GM12878 (cell line): ENCODE results near the gene ZMIZ1. TPM values are rescaled to one million over a fixed set of nuclear protein-coding genes. Genes with fewer than 3 reads are reported as not detected.

Experiments used
- ATAC-seq: fragments of 200-7000 bp; cut with Tn5 transposase; 3 replicates; pipeline ENCODE4 v1.9.1; 2020; ENCODE audit warnings: mild to moderate bottlenecking, moderate library complexity
- BruUV-seq: library from RNA; stranded (reverse); fragments of 400-500 nt; replicated peaks from 2 replicates; lab custom pipeline; 2021; lab: Mats Ljungman, UMichigan
- CTCF ChIA-PET: fragments of 300-600 bp; sonication (Branson Sonifier 250); formaldehyde crosslinking; extraction: SDS; loops from one replicate; lab custom pipeline; 2021; ENCODE audit warnings: inconsistent platforms; lab: Yijun Ruan, JAX
- POLR2A ChIA-PET: fragments of 350-600 bp; formaldehyde crosslinking; extraction: SDS; loops from one replicate; lab custom pipeline; 2021; ENCODE audit warnings: inconsistent platforms; lab: Charles Lee
- RAD21 ChIA-PET: fragments of 300-600 bp; sonication (Branson Sonifier 250); formaldehyde crosslinking; loops from one replicate; lab custom pipeline; 2023; ENCODE audit warnings: antibody characterized with exemption; ENCODE audit not compliant: unreplicated experiment; lab: Charles Lee
- SMC1A ChIA-PET: fragments of 300-600 bp; sonication (Branson Sonifier 250); formaldehyde crosslinking; loops from one replicate; lab custom pipeline; 2023; ENCODE audit not compliant: unreplicated experiment, uncharacterized antibody; lab: Charles Lee
- DNase-seq: peaks from one replicate; pipeline ENCODE4 v3.0.0-alpha.2; 2011; ENCODE audit warnings: low read depth, low spot score
- FAIRE-seq: peaks from 3 replicates; lab custom pipeline; 2011; peaks lifted over from hg19 to GRCh38; lab: Jason Lieb, UNC
- H2AFZ ChIP-seq: 2 replicates; pipeline ENCODE4 v1.6.0; 2011; ENCODE audit warnings: low read depth, low read length, control low read depth; ENCODE audit not compliant: control insufficient read depth
- H3K27ac ChIP-seq: 2 replicates; pipeline ENCODE4 v1.5.1; 2011; ENCODE audit warnings: control low read depth; ENCODE audit not compliant: control insufficient read depth, insufficient read depth
- H3K27me3 ChIP-seq, 2 experiments: replicated peaks in 1 of 2; 2 replicates each; pipeline versions ENCODE4 v1.6.0 to v1.6.1; 2011; ENCODE audit warnings: low read length in 1 of 2; ENCODE audit not compliant: control insufficient read depth in 2 of 2, insufficient read depth in 2 of 2
- H3K36me3 ChIP-seq, 2 experiments: 2 replicates each; pipeline ENCODE4 v1.5.1; 2011; ENCODE audit warnings: low read length in 1 of 2; ENCODE audit not compliant: control insufficient read depth in 2 of 2, insufficient read depth in 2 of 2
- H3K4me1 ChIP-seq: 2 replicates; pipeline ENCODE4 v1.6.1; 2011; ENCODE audit warnings: mild to moderate bottlenecking, low read length, moderate library complexity, mixed read lengths; ENCODE audit not compliant: control insufficient read depth, insufficient read depth
- H3K4me2 ChIP-seq: 2 replicates; pipeline ENCODE4 v1.6.0; 2011; ENCODE audit warnings: control low read depth; ENCODE audit not compliant: control insufficient read depth, insufficient read depth
- H3K4me3 ChIP-seq: fragments of 200-600 bp; sonication (generic); 2 replicates; pipeline ENCODE4 v1.5.1; 2016
- H3K79me2 ChIP-seq: 2 replicates; pipeline ENCODE4 v1.6.0; 2011; ENCODE audit warnings: low read length; ENCODE audit not compliant: control insufficient read depth, insufficient read depth
- H3K9ac ChIP-seq: 2 replicates; pipeline ENCODE4 v1.8.0; 2011; ENCODE audit warnings: low read length, control low read depth, mixed read lengths; ENCODE audit not compliant: control insufficient read depth, insufficient read depth
- H3K9me3 ChIP-seq: replicated peaks from 3 replicates; pipeline ENCODE4 v1.5.1; 2011; ENCODE audit warnings: mild to moderate bottlenecking, low read length; ENCODE audit not compliant: control insufficient read depth, insufficient read depth
- H4K20me1 ChIP-seq: 2 replicates; pipeline ENCODE4 v1.6.0; 2011; ENCODE audit not compliant: control insufficient read depth, insufficient read depth
- ATF7 ChIP-seq: fragments of 450-650 bp; IDR thresholded peaks from 2 replicates; pipeline ENCODE4 v1.6.1; 2016; ENCODE audit warnings: low read depth, mild to moderate bottlenecking
- BCL3 ChIP-seq: IDR thresholded peaks from 2 replicates; pipeline ENCODE4 v1.6.1; 2011; ENCODE audit warnings: borderline replicate concordance, low read depth, mild to moderate bottlenecking, moderate library complexity, low read length; ENCODE audit not compliant: insufficient read depth, poor library complexity, severe bottlenecking
- MXI1 ChIP-seq: fragments of 150-350 bp; IDR thresholded peaks from 2 replicates; pipeline ENCODE4 v1.6.1; 2011; ENCODE audit warnings: low read depth, mild to moderate bottlenecking, inconsistent platforms, low read length, improper control_type of control experiment
- PAX5 ChIP-seq: IDR thresholded peaks from 2 replicates; pipeline ENCODE4 v1.6.1; 2011; ENCODE audit warnings: low read depth, low read length, borderline replicate concordance
- POLR2AphosphoS5 ChIP-seq: IDR thresholded peaks from 2 replicates; pipeline ENCODE4 v1.6.1; 2011; ENCODE audit warnings: mild to moderate bottlenecking, low read length, inconsistent platforms
- POU2F2 ChIP-seq: IDR thresholded peaks from 3 replicates; pipeline ENCODE4 v1.6.1; 2011; ENCODE audit warnings: low read depth, mild to moderate bottlenecking, low read length, borderline replicate concordance
- RFX5 ChIP-seq: IDR thresholded peaks from 2 replicates; pipeline ENCODE4 v1.6.1; 2011; ENCODE audit warnings: low read depth, low read length, improper control_type of control experiment
- SIN3A ChIP-seq: IDR thresholded peaks from 2 replicates; pipeline ENCODE4 v1.6.1; 2012; ENCODE audit warnings: low read depth, low read length, improper control_type of control experiment
- SMARCA5 ChIP-seq: fragments of 450-650 bp; IDR thresholded peaks from 2 replicates; pipeline ENCODE4 v1.6.1; 2017; ENCODE audit warnings: mild to moderate bottlenecking
- SPI1 ChIP-seq: IDR thresholded peaks from 2 replicates; pipeline ENCODE4 v1.6.1; 2011; ENCODE audit warnings: low read depth, mild to moderate bottlenecking, low read length, moderate library complexity, borderline replicate concordance; ENCODE audit not compliant: insufficient read depth
- WRNIP1 ChIP-seq: IDR thresholded peaks from 2 replicates; pipeline ENCODE4 v1.6.1; 2011; ENCODE audit warnings: low read depth, low read length, improper control_type of control experiment, borderline replicate concordance
- ZNF217 ChIP-seq: fragments of 450-650 bp; IDR thresholded peaks from 2 replicates; pipeline ENCODE4 v1.6.1; 2017; ENCODE audit warnings: antibody characterized with exemption, mild to moderate bottlenecking
- ZNF384 ChIP-seq: IDR thresholded peaks from 2 replicates; pipeline ENCODE4 v1.6.1; 2012; ENCODE audit warnings: low read depth, mild to moderate bottlenecking, low read length, improper control_type of control experiment, borderline replicate concordance
- WGBS: methylation state at CpG from one replicate; pipeline ENCODE4 v1.1.6; 2016; ENCODE audit warnings: low lambda C conversion rate; ENCODE audit not compliant: insufficient replicate concordance, insufficient coverage; ENCODE audit errors: missing lambda C conversion rate; 5-methylcytosine and 5-hydroxymethylcytosine counted together
- in situ Hi-C: fragments of 300-500 bp; cut with MboI; formaldehyde crosslinking; loops from 9 replicates; pipeline ENCODE4 v1.14.3; 2018; ENCODE audit warnings: mixed read lengths
- intact Hi-C: fragments of 100-400 bp; cut with micrococcal nuclease; formaldehyde crosslinking; loops from one replicate; pipeline ENCODE4 v1.14.2; 2022; ENCODE audit not compliant: unreplicated experiment
- polyA plus RNA-seq, 11 experiments: library from polyadenylated mRNA; depleted of rRNA in 4 of 11; unstranded in 6 of 11; stranded (reverse) in 5 of 11; fragments of >200 nt; fragmentation: Nextera tagmentation in 4 of 11; fragmentation: Illumina TruSeq in 1 of 11; extraction: Ambion mirVana in 4 of 11; extraction: Trizol in 1 of 11; gene quantifications; 1 replicate in 1 of 11; 2 replicates in 10 of 11; pipeline versions ENCODE4 v1.2.1 to v1.2.3, GENCODE V29; 2011 to 2016; ENCODE audit warnings: inconsistent platforms in 2 of 11, missing spikeins in 2 of 11, low read depth in 1 of 11
- total RNA-seq, 4 experiments: library from RNA; depleted of rRNA in 3 of 4; stranded (reverse); fragments of >200 nt in 3 of 4; fragmentation: Illumina TruSeq in 1 of 4; extraction: Trizol in 1 of 4; gene quantifications; 2 replicates each; pipeline versions ENCODE4 v1.2.1 to v1.2.3, GENCODE V29; 2013 to 2021
- TF ChIP-seq, protein P1 (sequence below): fragments of 450-650 bp; IDR thresholded peaks from 2 replicates; pipeline ENCODE4 v1.6.1; 2017; ENCODE audit warnings: mild to moderate bottlenecking, low read depth, inconsistent platforms; ENCODE audit not compliant: poor library complexity, severe bottlenecking

Gene ZMIZ1
- total and polyA plus RNA-seq, 10 of the 15 experiments (the other 5 are each of a cell fraction or from before 2014, with no cell fraction given), result 3.1 to 82.3 (median 14.9) TPM

DNA sequence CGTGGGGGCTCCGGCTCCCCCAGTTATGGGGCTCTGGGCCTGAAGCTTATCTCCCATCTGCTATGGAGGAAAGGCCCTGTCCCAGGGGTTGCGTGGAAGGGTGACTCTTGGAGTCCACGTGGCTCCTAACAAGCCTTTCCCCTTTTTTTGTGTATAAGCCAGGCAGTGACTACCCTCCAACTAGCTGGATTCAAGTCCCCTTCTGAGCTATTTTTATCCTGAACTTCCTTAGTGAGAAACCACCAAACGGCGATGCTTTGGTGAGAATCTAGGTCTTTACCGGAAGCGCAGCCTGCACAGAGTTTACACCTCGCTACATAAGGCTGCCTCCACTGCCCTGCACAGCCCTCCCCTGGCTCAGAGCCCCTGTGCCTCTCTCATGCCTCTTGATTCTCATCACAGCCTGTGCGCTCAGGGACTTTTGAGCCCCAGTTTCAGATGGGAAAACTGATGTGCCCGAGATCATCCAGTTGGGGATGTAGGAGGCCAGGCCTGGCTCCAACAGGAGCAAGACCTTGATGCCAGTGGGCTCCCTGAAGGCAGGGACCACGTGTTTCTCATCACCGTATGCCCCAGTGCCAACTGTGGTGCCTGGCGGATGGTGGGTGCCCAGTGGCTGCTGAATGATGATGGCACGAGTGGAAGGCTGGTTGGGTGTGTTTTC lies 176.2 kb downstream of the ZMIZ1 start (continued):
- TF ChIP-seq, protein P1, sequence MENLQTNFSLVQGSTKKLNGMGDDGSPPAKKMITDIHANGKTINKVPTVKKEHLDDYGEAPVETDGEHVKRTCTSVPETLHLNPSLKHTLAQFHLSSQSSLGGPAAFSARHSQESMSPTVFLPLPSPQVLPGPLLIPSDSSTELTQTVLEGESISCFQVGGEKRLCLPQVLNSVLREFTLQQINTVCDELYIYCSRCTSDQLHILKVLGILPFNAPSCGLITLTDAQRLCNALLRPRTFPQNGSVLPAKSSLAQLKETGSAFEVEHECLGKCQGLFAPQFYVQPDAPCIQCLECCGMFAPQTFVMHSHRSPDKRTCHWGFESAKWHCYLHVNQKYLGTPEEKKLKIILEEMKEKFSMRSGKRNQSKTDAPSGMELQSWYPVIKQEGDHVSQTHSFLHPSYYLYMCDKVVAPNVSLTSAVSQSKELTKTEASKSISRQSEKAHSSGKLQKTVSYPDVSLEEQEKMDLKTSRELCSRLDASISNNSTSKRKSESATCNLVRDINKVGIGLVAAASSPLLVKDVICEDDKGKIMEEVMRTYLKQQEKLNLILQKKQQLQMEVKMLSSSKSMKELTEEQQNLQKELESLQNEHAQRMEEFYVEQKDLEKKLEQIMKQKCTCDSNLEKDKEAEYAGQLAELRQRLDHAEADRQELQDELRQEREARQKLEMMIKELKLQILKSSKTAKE, result peak; percentile 45
- peak; percentile 66 for TF ChIP-seq POLR2AphosphoS5
- TF ChIP-seq, all 136 proteins: peak for 23

DNA sequence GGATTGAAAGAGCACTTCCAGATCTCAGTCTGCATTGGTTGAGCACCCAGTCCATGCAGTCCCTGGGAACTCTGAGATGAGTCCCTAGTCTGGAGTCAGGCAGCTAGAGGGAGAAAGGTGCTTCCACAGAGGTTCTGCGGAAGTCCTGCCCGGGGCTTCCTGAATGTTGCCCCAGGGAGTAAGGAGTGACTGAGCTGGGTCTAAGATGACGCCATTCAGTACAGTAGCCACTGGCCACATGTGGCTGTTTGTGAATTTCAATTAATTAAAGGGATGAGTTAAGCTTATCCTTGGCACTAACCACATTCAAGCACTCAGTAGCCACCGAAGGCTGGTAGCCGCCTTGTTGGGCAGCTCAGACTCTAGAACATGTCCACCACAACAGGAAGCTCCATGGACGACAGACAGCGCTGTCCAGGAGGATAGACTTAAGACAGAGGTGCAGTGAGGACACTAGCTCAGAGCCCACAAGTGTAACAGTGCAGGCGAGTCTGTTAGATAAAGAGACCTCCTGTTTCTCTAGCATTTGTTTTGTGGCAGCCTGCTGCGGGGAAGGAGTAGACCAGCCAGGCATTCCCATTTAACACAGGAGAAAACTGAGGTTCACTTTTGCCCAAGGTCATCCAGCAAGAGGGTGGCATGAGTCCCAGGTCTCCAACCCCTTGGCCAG lies 176.9 kb downstream of the ZMIZ1 start:
- SMC1A ChIA-PET, result interaction anchor here (0.6 to 9.5 kb wide), 7 partner anchors 9 to 102 kb away, joined by 3 to 115 read pairs (median 4); partner anchors contain the start of gene PPIF
- peaks cover 70% of the 10 kb centered on the region for H3K4me1 ChIP-seq
- no peaks in the 10 kb centered on the region for H3K27me3 ChIP-seq
- peak overlapping the region; percentile 80 for H3K4me3 ChIP-seq
- no peak for DNase-seq
- in situ Hi-C loops, result no loop called here
- no peak overlapping the region for H2AFZ ChIP-seq
- TF ChIP-seq WRNIP1 (peak; percentile 89; the same call in 1 of the 2 replicates), PAX5 (no peak), MXI1 (peak; percentile 26; the same call in 1 of the 2 replicates), RFX5 (0 out of 2 replicates have a peak, but pooled peaks have one; percentile 10), POU2F2 (0 out of 3 replicates have a peak, but pooled peaks have one; percentile 13), ATF7 (0 out of 2 replicates have a peak, but pooled peaks have one; percentile 38), ZNF217 (0 out of 2 replicates have a peak, but pooled peaks have one; percentile 42), SIN3A (no peak), BCL3 (no peak), SPI1 (0 out of 2 replicates have a peak, but pooled peaks have one; percentile 13), SMARCA5 (0 out of 2 replicates have a peak, but pooled peaks have one; percentile 19), ZNF384 (no peak), POLR2AphosphoS5 (peak; percentile 1; the same call in 1 of the 2 replicates)
- H3K4me2 ChIP-seq, result peak overlapping the region; percentile 96
- H3K9me3 ChIP-seq, result no peaks in the 10 kb centered on the region
- ATAC-seq, result no peak
- POLR2A ChIA-PET, result interaction anchor here (0.6 to 12.4 kb wide), 7 partner anchors 8 to 154 kb away, joined by 3 to 100 read pairs (median 3); no protein-coding TSS in a partner anchor
- peak overlapping the region; percentile 93 for H3K9ac ChIP-seq
- CTCF ChIA-PET, result interaction anchor here (0.7 to 8.5 kb wide), 10 partner anchors 12 to 222 kb away, joined by 3 to 67 read pairs (median 5); partner anchors contain the start of gene PPIF
- 2% methylated on average over 9 of the region's 9 CpGs for WGBS
- no peaks in the 10 kb centered on the region for H3K36me3 ChIP-seq
- intact Hi-C loops, result no loop called here
- BruUV-seq, result TSS peak; percentile 52
- H3K27ac ChIP-seq, result peak overlapping the region; percentile 92
- no peak for FAIRE-seq
- no peaks in the 10 kb centered on the region for H4K20me1 ChIP-seq
- H3K79me2 ChIP-seq, result peaks cover 87% of the 10 kb centered on the region
- RAD21 ChIA-PET, result interaction anchor here (0.6 to 11.1 kb wide), 10 partner anchors 8 to 102 kb away, joined by 3 to 165 read pairs (median 4); partner anchors contain the start of gene PPIF
